Lung (tissue), 12 donors: ENCODE data around the gene PDZD4. TPM values are rescaled to one million over a fixed set of nuclear protein-coding genes. Genes with fewer than 3 reads are reported as not detected.

ENCODE experiments used
- ATAC-seq: fragments of 200-7000 bp; cut with Tn5 transposase; one replicate; pipeline ENCODE4 v1.9.1; 2020; ENCODE audit warnings: moderate number of reproducible peaks; ENCODE audit not compliant: insufficient read depth, low FRiP score
- DNase-seq, 3 donors: peaks; one replicate each; pipeline ENCODE4 v3.0.0-alpha.2; 2013 to 2017
- H3K27ac ChIP-seq, 2 donors: one replicate each; pipeline ENCODE4 v1.5.1; 2013; ENCODE audit warnings: mild to moderate bottlenecking in 2 of 2, moderate library complexity in 2 of 2, control low read depth in 1 of 2, inconsistent platforms in 1 of 2, low read depth in 1 of 2, low read length in 1 of 2
- H3K27me3 ChIP-seq, 3 donors: one replicate each; pipeline ENCODE4 v1.5.1; 2013; ENCODE audit warnings: low read length in 2 of 3; ENCODE audit not compliant: control insufficient read depth in 3 of 3, insufficient read depth in 3 of 3
- H3K36me3 ChIP-seq, 4 donors: one replicate each; pipeline ENCODE4 v1.5.1; 2013; ENCODE audit warnings: low read length in 4 of 4, mild to moderate bottlenecking in 1 of 4, moderate library complexity in 1 of 4; ENCODE audit not compliant: control insufficient read depth in 4 of 4, insufficient read depth in 4 of 4
- H3K4me1 ChIP-seq, 5 donors: one replicate each; pipeline ENCODE4 v1.5.1; 2013; ENCODE audit warnings: low read length in 5 of 5, mild to moderate bottlenecking in 2 of 5, moderate library complexity in 1 of 5; ENCODE audit not compliant: control insufficient read depth in 5 of 5, insufficient read depth in 5 of 5
- H3K4me3 ChIP-seq: one replicate; pipeline ENCODE4 v1.5.1; 2013; ENCODE audit warnings: mild to moderate bottlenecking, control low read depth, moderate library complexity
- H3K9ac ChIP-seq, 2 donors: one replicate each; pipeline ENCODE4 v1.5.1; 2013; ENCODE audit warnings: low read length in 2 of 2, control low read depth in 1 of 2; ENCODE audit not compliant: insufficient read depth in 1 of 2
- H3K9me3 ChIP-seq, 4 donors: one replicate each; pipeline ENCODE4 v1.5.1; 2013; ENCODE audit warnings: low read length in 3 of 4, mild to moderate bottlenecking in 1 of 4, moderate library complexity in 1 of 4; ENCODE audit not compliant: control insufficient read depth in 4 of 4, insufficient read depth in 3 of 4
- CTCF ChIP-seq: IDR thresholded peaks from 2 replicates; pipeline ENCODE4 v1.5.1; 2012; ENCODE audit warnings: mild to moderate bottlenecking; ENCODE audit errors: control extremely low read depth, extremely low read depth
- WGBS, 2 donors: extraction: QIAGEN DNeasy Blood & Tissue Kit; methylation state at CpG; one replicate each; pipeline ENCODE4 v1.1.7; 2013; 5-methylcytosine and 5-hydroxymethylcytosine counted together
- polyA plus RNA-seq, 2 donors: library from polyadenylated mRNA; stranded (reverse); fragments of 200-250 nt; gene quantifications; one replicate each; pipeline ENCODE4 v1.2.1, GENCODE V29; 2013
- total RNA-seq, 2 donors: library from RNA; depleted of rRNA in 1 of 2; stranded (reverse); fragments of >200 nt in 1 of 2; gene quantifications; one replicate each; pipeline ENCODE4 v1.2.1, GENCODE V29; 2014 to 2021
- donor health status: control.
- donor health status: control.
- donor health status: Bipolar disorder and iron deficiency.
- donor health status: healthy.
- donor health status: DM: yes; HTN: yes; CAD: no.

PDZD4 gene
- total and polyA plus RNA-seq, 4 donors: 2.3 to 8.1 (median 3.8) TPM

GRCh38 chrX:153770601-153771414 is 59.5 kb downstream of the PDZD4 start:
- ATAC-seq (no peak), DNase-seq (no peak)
- Histone ChIP-seq H3K36me3 (no peaks in the 10 kb centered on the region), H3K4me3 (no peak overlapping the region), H3K4me1 (peaks cover 0 to 7% (median 0%) of the 10 kb centered on the region in 5 donors), H3K27ac (no peak overlapping the region), H3K27me3 (no peaks in the 10 kb centered on the region), H3K9ac (no peak overlapping the region), H3K9me3 (peaks cover 0 to 1% (median 0%) of the 10 kb centered on the region in 4 donors)
- 87 to 92% methylated on average over 6 to 18 of the region's 18 CpGs for WGBS, 2 donors
- TF ChIP-seq CTCF: no peak

GRCh38 chrX:153769865-153770600 is 60.3 kb downstream of the PDZD4 start:
- Histone ChIP-seq H3K27me3 (no peaks in the 10 kb centered on the region), H3K36me3 (no peaks in the 10 kb centered on the region), H3K4me3 (no peak overlapping the region), H3K27ac (no peak overlapping the region), H3K9ac (no peak overlapping the region), H3K9me3 (peaks cover 0 to 2% (median 0%) of the 10 kb centered on the region in 4 donors), H3K4me1 (peaks cover 0 to 15% (median 3%) of the 10 kb centered on the region in 5 donors)
- TF ChIP-seq CTCF: no peak
- 85% methylated on average over 20 to 25 of the region's 25 CpGs for whole genome bisulfite sequencing, 2 donors
- DNase-seq (no peak), ATAC-seq (no peak)

GRCh38 chrX:153769158-153769864 is 61.0 kb downstream of the PDZD4 start:
- Histone ChIP-seq H3K9ac (no peak overlapping the region), H3K36me3 (no peaks in the 10 kb centered on the region), H3K4me1 (peaks cover 0 to 16% (median 7%) of the 10 kb centered on the region in 5 donors), H3K9me3 (peaks cover 0 to 2% (median 0%) of the 10 kb centered on the region in 4 donors), H3K27ac (no peak overlapping the region), H3K27me3 (no peaks in the 10 kb centered on the region), H3K4me3 (no peak overlapping the region)
- ATAC-seq (no peak), DNase-seq (peak in 1 of 3 donors; percentile 9)
- WGBS, 2 donors: 89 to 95% methylated on average over 15 to 23 of the region's 23 CpGs
- TF ChIP-seq CTCF: no peak
